ENCODE measurements around the gene FUNDC2. TPM values are rescaled to one million over a fixed set of nuclear protein-coding genes. Genes with fewer than 3 reads are reported as not detected.
"Not testable (repeated sequence)": the region's sequence is repeated elsewhere in the genome, so short reads cannot be mapped to it uniquely, and the experiment has no call there.

Gene FUNDC2, protein sequence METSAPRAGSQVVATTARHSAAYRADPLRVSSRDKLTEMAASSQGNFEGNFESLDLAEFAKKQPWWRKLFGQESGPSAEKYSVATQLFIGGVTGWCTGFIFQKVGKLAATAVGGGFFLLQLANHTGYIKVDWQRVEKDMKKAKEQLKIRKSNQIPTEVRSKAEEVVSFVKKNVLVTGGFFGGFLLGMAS
- polyA plus RNA-seq (ENCODE audit: insufficient read length in 4 of 4): 100 to 1,000 TPM in 3 of 4 donors, 10 to 100 TPM in 1; 98.1 to 135 (median 109) TPM

- peak; percentile 50 to 81 (median 80) for DNase-seq (ENCODE audit: low read depth in 4 of 4, low spot score in 2 of 4)
These were observed at the start of gene FUNDC2 for GRCh38 chrX:155026727-155027508. Gene FUNDC2, plus strand, starts transcription at chrX:155026844. Its CDS starts 95 bp downstream, at chrX:155026939.

DNA sequence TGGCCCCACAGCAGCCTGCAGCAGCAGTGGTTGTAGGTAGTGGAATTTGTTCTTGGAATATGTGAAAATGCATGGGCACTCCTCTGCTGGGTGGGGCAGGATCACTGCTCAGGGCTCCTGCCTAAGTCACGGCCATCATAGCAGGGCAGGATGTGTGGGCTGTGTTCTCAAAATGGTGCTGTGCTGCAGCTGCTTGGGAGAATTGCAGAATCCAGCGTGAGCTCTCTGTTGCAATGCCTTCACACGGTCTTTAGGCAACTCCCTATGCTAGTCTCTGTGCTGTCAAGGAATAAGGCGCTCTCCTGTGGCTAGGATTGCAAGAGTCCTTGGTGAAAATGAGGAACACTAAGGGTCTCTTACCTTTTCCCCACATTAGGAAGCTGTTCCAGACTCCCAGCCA, 47.0 kb upstream of the FUNDC2 start:
- DNase-seq (ENCODE audit: low read depth in 4 of 4, low spot score in 2 of 4): no peak

- DNase-seq (ENCODE audit: low read depth in 4 of 4, low spot score in 2 of 4): peak in 3 of 4 donors; percentile 26 to 41 (median 35)
These were observed 46.1 kb upstream of the FUNDC2 start for GRCh38 chrX:154980330-154981115.

GRCh38 chrX:154981116-154981411, 45.6 kb upstream of the FUNDC2 start:
- no peak for DNase-seq (ENCODE audit: low read depth in 4 of 4, low spot score in 2 of 4)

- DNase-seq (ENCODE audit: low read depth in 4 of 4, low spot score in 2 of 4): no peak
These were observed 39.6 kb upstream of the FUNDC2 start for GRCh38 chrX:154986826-154987575.

DNA sequence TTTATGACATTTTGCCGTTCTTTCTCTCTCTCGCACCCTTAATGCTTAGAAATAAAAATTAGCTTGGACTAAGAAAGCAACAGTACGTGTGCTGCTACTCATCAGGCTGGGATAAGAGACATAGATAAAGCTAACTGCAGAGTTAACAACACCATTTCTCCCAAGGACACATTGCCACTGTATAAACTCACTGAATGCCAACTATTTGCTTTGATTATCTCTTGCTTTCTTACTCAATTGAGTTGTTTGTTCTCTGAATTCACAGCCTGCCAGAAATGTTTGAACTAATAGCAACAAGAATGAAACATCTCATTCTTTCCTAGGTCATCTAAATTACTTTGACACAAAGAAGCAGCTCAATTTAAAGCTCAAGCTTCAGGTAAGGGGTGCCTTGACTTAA, 38.7 kb upstream of the FUNDC2 start:
- no peak for DNase-seq (ENCODE audit: low read depth in 4 of 4, low spot score in 2 of 4)

DNA sequence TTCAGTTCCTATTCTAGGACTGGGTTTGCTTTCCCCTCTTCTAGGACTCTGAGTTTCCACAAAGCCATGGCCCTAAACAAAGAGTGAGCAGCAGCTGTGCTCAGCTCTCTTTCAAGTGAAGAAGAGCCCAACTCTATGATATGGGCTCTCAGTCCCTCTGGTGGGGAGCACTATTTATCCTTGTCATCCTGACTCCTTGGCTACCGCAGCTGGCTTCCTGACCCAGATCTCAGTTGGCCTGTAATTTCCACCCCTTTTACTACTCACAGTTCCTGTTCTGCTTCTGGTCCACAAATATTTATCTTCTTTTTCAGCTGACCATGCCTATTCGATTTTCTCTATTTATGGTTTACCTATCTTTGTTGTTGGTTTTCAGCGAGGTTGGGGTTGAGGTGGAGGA, 37.9 kb upstream of the FUNDC2 start:
- no peak for DNase-seq (ENCODE audit: low read depth in 4 of 4, low spot score in 2 of 4)

GRCh38 chrX:154990496-154990895, 36.1 kb upstream of the FUNDC2 start:
- DNase-seq (ENCODE audit: low read depth in 4 of 4, low spot score in 2 of 4): no peak

DNA sequence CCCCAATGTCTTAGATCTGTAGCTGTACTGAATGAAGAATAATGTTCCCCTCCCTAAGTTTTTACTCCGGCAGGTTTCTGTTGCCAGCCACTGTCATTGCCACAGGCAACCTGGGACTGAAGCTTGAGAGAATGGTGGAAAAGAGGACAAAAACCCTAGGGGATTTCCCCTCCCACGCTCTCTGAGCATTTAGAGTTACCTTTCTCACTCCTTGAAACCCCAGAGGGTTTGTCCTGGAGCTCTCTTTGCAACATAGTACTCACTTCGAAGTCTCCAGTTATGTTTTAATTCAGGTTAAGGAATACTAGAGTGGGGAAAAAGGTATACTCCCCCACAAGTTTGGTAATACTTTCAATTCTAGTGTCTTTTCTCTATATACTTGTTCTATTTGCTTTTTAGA, 35.6 kb upstream of the FUNDC2 start:
- DNase-seq (ENCODE audit: low read depth in 4 of 4, low spot score in 2 of 4): no peak

DNA sequence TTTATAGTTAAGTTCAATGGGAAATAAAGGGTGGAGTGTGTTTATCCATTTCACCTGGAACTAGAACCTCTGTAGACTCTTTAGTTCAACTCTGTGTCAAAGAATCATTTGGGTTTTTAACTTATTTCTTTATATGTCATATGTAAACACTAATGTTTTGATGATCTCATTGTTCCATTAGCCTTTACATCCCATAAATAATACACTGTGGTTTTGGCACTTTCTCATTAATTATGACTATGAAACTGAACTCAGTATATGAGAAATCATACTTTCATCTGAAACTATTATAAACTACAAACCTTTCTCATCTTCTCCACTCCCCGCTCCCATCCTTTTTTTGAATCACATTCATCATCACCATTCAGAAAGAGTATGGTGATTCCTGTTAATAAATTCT, 35.2 kb upstream of the FUNDC2 start:
- DNase-seq (ENCODE audit: low read depth in 4 of 4, low spot score in 2 of 4): no peak

DNA sequence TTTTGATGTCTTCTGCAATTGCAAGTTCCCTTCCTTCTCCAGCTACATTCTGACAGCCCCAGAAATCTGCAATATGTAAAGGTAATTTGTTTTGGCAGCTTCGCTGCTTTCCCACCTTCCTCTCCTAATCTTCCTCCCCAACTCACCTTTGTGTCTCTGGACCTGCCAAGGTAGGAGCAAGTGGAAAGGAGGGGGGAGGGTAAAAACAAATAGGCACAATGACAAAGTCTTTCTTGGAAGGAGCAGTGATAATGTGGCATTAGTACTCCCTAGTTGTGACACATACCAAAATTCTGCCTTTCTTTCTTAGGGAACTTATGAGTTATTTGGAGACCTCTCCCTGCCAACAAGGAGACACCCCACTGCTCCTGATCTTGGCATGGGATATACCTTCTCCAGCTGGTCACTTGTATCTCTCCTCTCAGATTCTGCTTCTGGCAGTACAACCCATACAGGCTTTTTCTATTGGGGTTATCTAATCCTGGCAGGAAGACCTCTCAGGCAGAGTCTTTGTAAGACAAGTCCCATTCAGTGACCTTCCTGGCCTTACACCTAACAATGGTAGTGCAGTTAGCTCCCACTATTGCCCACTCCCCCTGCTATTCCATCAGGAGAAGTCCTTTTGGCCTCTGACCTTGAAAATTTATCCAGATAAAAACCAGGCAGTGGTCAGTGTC, 28.3 kb upstream of the FUNDC2 start:
- DNase-seq (ENCODE audit: low read depth in 4 of 4, low spot score in 2 of 4): no peak

GRCh38 chrX:155000841-155001240, 25.8 kb upstream of the FUNDC2 start:
- no peak for DNase-seq (ENCODE audit: low read depth in 4 of 4, low spot score in 2 of 4)

DNA sequence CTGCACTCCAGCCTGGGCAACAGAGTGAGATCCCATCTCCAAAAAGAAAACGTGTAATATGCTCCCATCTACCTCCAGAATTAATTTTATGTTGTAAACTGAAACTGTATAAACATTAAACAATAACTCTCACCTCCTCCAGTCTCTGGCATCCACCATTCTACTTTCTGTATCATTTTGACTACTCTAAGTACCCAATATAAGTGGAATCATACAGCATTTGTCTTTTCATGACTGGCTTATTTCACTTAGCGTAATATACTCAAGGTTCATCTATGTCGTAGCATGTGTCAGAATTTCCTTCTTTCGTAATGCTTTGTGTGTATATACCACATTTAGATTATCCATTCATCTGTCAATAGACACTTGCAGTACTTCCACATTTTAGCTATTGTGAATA, 24.8 kb upstream of the FUNDC2 start:
- no peak for DNase-seq (ENCODE audit: low read depth in 4 of 4, low spot score in 2 of 4)

GRCh38 chrX:155005190-155005589, 21.5 kb upstream of the FUNDC2 start:
- DNase-seq (ENCODE audit: low read depth in 4 of 4, low spot score in 2 of 4): no peak

GRCh38 chrX:155006379-155006778, 20.3 kb upstream of the FUNDC2 start:
- DNase-seq (ENCODE audit: low read depth in 4 of 4, low spot score in 2 of 4): not testable (repeated sequence)

- not testable (repeated sequence) for DNase-seq (ENCODE audit: low read depth in 4 of 4, low spot score in 2 of 4)
These were observed 19.6 kb upstream of the FUNDC2 start for GRCh38 chrX:155006913-155007671.

DNA sequence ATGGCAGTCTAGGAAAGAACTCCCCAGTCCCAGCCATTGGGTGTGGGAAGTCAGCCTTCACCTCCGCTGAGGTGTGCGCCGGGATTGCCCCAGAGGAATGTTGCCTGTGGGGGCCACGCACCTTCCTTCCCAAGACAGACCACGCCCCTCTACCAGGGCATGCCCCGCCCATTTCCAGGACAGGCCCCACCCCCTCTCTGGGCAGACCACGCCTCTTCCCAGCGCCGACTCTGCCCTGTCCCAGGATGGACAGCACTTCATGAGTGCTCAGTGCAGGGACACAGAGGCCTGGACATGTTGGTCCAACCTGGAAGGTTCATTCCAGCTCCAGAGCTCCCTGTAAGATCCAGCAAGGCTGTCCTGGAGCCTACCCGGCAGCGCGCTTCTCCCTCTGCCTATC, 18.1 kb upstream of the FUNDC2 start:
- not testable (repeated sequence) for DNase-seq (ENCODE audit: low read depth in 4 of 4, low spot score in 2 of 4)

DNA sequence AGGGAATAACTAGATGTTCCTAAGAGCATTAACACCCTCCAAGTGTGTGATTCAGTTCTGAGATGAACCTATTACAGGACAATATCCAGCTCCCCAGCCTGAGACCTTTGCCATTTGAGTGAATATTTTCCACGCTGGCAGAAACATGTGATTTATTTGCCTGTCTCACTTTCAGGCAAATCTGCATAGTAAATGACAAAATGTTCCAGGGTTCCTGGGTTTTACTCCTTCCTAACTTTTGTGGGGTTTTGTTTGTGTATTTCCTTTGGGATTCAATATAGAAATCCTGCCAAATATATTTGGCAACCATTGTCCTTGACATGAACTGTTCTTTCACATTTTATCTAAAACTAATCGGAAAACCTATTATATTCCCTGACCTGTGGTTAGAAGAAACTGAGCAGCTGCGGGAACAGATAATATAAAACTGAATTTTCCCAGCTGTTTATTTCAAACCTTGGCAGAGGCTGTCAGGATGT, 16.6 kb upstream of the FUNDC2 start:
- no peak for DNase-seq (ENCODE audit: low read depth in 4 of 4, low spot score in 2 of 4)

DNA sequence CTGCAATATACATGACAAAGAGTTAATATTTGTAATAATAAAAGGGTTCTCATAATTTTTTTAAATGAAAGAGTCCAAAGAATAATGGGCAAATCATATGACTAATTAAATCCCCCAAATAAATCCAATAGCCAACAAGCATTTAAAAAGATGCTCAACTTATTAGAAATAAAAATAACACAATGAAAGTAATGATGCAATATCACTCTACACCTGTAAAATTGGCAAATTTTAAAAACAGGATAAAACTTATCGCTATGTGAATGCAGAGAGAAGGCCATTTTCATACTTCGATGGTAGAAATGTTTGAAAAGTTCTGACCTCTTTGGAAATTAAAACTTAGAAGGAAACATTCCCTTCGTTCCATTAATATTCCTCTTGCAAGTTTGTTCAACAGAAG, 6.1 kb upstream of the FUNDC2 start:
- no peak for DNase-seq (ENCODE audit: low read depth in 4 of 4, low spot score in 2 of 4)
